ENCODE data around the gene TNIK.
"Not testable (repeated sequence)": the region's sequence is repeated elsewhere in the genome, so short reads cannot be mapped to it uniquely, and the experiment has no call there.

TNIK gene

DNA sequence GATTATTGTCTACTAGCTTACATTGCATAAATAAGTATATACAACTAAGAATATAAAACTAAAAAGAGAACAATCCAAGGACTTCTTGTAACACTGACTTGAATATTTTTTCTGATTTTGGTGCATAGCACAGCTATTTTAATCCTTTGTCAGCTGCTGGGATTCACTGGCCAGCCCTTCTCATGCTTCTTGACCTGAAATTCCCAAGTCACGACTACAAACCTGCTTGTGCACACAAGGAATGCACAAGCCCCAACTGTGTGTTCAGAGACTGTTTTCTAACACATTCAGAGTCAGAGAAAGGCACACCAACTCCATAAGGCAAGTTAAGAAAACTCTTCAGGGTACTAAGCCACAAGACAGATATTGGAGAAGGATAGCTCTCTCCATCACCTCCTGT, 80.9 kb downstream of the TNIK start:
- in situ Hi-C loops (cut with HindIII; ENCODE audit: low pct_ligation_motif_present, low pct_unique_long_range_greater_than_20kb, low sequenced_read_pairs), result no loop called here
- peak; percentile 52 for DNase-seq

DNA sequence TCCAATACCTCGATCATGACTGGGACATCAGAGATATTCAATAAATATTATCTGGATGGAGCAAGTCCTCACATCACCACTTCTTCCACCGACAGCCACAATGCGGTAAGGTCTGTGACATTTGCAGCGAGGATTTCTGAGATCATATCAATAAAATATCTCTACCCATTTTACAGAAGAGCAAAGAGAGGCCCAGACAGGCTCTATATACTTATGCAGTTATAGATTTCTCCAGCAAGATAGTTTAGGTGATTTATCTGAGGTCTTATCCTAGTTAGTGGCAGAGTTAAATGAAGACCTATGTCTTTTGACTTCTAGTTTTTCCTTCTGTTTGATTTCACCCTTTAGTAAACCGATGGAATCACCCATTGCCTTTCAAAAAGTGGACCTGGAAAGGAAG, 81.6 kb downstream of the TNIK start:
- in situ Hi-C loops (cut with HindIII; ENCODE audit: low pct_ligation_motif_present, low pct_unique_long_range_greater_than_20kb, low sequenced_read_pairs), result no loop called here
- no peak for DNase-seq

DNA sequence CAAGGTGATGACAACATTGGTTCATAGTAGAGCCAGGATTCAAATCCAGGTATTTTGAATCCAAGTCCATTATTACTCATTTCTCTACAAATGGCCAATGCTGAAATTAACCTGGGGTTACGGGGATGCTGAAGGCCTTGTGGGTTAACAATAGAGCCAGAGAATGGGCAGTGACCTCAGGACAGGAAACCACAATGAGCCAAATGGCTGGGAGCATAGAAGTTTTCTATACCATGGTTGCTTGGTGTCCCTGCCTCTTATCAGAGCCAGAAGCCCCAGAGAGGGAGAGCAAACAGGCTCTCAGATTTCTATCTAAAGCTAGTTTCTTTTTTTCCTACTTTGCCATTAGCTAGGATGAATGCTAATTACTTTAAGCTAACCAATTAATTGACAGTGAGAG, 82.3 kb downstream of the TNIK start:
- in situ Hi-C loops (cut with HindIII; ENCODE audit: low pct_ligation_motif_present, low pct_unique_long_range_greater_than_20kb, low sequenced_read_pairs), result no loop called here
- DNase-seq, result no peak

DNA sequence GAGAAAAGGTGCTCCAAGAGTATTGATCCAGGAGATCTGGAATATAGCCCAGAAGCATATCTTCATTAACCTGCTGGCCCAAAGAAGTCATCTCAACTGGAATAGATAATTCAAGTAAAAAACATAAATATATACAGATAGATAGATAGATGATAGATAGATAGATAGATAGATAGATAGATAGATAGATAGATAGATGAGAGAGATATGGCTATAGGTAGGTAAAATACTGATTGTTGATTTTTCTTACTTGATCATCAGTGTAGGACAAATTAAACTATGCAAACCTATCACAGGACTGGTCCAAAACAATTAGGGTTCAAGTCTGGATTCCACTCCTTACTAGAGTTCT, 83.6 kb downstream of the TNIK start:
- no peak for DNase-seq
- in situ Hi-C loops (cut with HindIII; ENCODE audit: low pct_ligation_motif_present, low pct_unique_long_range_greater_than_20kb, low sequenced_read_pairs), result no loop called here

DNA sequence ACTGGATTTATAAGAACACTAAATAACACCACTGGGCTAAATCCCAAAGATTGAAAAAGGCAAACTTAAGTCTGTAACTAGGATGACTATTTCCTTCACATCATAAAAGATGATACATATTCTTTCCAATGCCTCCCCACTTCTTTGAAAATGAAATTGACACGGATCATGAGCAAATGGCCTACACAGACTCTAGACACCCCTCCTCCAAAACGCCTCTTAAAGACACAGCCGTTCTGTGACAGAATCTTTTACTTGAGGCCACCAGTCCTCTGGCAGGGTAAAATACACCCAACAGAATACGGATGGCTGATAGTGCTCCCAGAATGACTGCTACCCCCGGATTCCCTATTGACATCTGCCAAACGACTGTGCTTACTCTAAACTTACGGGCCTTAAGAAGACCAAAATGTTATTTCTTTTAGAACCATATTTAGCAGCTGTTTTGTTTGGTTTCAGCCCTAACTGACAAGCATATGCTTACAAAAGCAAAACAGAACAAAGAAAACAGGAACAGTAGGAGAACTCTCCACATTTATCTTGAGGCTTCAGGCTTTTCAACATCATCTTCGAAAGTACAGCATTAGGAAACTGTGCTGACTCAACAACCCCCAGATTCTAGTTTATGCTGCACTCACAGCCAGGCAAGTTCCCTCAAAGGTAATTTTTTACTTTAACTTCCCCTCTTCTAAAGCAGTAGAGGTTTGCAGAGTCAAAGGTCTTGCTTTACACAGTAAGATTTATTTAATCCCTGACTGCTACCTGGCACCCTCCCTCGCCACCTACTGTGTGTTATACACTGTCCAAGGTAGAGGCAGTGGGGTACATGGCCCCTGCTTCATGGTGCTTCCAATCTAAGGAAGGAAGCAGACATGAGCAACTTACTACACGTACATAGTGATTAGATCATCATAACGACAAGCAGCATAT, 84.3 kb downstream of the TNIK start:
- no peak for DNase-seq
- in situ Hi-C loops (cut with HindIII; ENCODE audit: low pct_ligation_motif_present, low pct_unique_long_range_greater_than_20kb, low sequenced_read_pairs), result no loop called here

GRCh38 chr3:171374661-171375285, 85.4 kb downstream of the TNIK start:
- DNase-seq, result no peak
- in situ Hi-C loops (cut with HindIII; ENCODE audit: low pct_ligation_motif_present, low pct_unique_long_range_greater_than_20kb, low sequenced_read_pairs), result no loop called here

GRCh38 chr3:171374260-171374659, 85.9 kb downstream of the TNIK start:
- DNase-seq, result no peak
- in situ Hi-C loops (cut with HindIII; ENCODE audit: low pct_ligation_motif_present, low pct_unique_long_range_greater_than_20kb, low sequenced_read_pairs), result no loop called here

GRCh38 chr3:171373711-171374110, 86.5 kb downstream of the TNIK start:
- no peak for DNase-seq

GRCh38 chr3:171372694-171373093, 87.5 kb downstream of the TNIK start:
- in situ Hi-C loops (cut with HindIII; ENCODE audit: low pct_ligation_motif_present, low pct_unique_long_range_greater_than_20kb, low sequenced_read_pairs), result no loop called here
- no peak for DNase-seq

More at GRCh38 chr3:171373711-171374110, 86.5 kb downstream of the TNIK start:
- in situ Hi-C loops (cut with HindIII; ENCODE audit: low pct_ligation_motif_present, low pct_unique_long_range_greater_than_20kb, low sequenced_read_pairs), result no loop called here

- in situ Hi-C loops (cut with HindIII; ENCODE audit: low pct_ligation_motif_present, low pct_unique_long_range_greater_than_20kb, low sequenced_read_pairs), result no loop called here
- no peak for DNase-seq
Measured at GRCh38 chr3:171371354-171371753, 88.9 kb downstream of the TNIK start.

DNA sequence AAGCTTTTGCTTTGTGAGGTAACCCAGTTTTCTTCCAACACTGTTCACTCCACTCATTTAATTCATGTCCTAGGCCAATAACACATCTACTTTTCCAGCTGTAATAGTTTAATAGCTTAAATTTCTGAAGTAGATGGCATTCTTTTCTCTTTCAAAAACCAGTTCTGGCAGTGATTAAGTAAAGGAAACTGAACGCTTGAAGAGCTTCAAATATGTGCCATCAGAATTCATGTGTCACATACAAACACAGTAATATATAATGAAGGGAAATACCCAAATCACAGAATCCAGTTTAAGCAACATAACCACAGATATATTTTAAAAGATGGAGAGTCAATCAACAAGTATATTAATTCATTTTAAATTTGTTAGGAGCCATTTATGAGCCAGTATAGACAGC, 91.0 kb downstream of the TNIK start:
- no peak for DNase-seq
- in situ Hi-C loops (cut with HindIII; ENCODE audit: low pct_ligation_motif_present, low pct_unique_long_range_greater_than_20kb, low sequenced_read_pairs), result no loop called here

GRCh38 chr3:171366738-171367137, 93.5 kb downstream of the TNIK start:
- DNase-seq; in situ Hi-C loops (cut with HindIII; ENCODE audit: low pct_ligation_motif_present, low pct_unique_long_range_greater_than_20kb, low sequenced_read_pairs): not testable (repeated sequence)

- in situ Hi-C loops (cut with HindIII; ENCODE audit: low pct_ligation_motif_present, low pct_unique_long_range_greater_than_20kb, low sequenced_read_pairs), result no loop called here
- DNase-seq, result no peak
Measured at GRCh38 chr3:171366043-171366442, 94.2 kb downstream of the TNIK start.

DNA sequence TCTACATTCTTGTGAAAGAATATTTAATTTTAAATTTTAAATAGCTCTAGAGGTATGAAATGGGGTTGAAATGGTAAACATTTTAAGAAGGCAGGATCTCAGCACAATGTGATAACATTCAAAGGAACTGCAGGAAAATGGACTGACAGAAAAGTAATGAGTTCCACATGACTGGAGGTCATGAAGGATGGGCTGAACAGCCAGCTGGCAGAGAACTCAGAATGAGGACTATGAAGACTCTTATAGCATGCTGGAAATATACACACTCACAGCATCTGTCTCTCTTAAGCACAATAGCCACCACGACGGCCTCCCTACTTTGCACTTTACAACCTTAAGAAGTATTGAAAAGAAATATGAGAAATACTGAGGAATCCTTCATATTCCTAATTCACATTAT, 94.7 kb downstream of the TNIK start:
- in situ Hi-C loops (cut with HindIII; ENCODE audit: low pct_ligation_motif_present, low pct_unique_long_range_greater_than_20kb, low sequenced_read_pairs), result no loop called here
- DNase-seq, result no peak

DNA sequence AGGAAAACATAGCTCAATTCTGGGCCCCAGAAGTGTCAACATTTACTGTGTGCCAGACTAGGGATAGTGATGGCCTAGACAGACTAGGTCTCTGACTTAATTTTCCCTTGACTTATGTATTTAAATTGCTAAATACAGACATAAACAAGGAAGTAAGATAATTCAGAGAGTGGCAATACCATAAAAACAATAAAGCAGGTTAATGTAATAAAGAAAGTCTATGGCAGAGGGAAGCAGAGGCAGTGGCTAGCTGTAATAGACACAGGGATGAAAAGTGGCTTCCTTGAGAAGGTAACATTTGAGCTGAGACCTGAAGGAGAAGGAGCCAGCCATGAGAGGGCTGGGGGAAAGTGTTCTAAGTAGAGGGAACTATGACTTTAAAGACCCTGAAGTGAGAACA, 95.7 kb downstream of the TNIK start:
- DNase-seq, result no peak
- in situ Hi-C loops (cut with HindIII; ENCODE audit: low pct_ligation_motif_present, low pct_unique_long_range_greater_than_20kb, low sequenced_read_pairs), result no loop called here

DNA sequence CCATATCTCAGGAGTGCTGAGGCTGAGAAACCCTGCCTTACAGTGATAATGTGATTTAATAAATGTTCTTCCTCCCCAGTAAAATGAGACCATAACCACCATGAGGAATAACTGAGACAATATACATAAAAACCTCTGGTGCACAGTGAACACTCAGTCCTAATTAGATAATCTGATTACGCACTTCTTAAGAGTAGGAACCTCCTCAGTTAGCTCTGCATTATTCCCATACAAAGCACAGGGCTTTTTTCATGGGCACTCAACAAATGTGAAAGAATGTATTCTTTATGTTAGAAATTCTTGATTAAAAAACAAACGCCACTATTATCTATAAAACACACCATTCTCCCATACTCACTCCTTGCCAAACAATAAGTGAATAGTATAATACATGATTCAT, 97.0 kb downstream of the TNIK start:
- in situ Hi-C loops (cut with HindIII; ENCODE audit: low pct_ligation_motif_present, low pct_unique_long_range_greater_than_20kb, low sequenced_read_pairs), result no loop called here
- no peak for DNase-seq

- DNase-seq, result no peak
- in situ Hi-C loops (cut with HindIII; ENCODE audit: low pct_ligation_motif_present, low pct_unique_long_range_greater_than_20kb, low sequenced_read_pairs), result no loop called here
Measured at GRCh38 chr3:171362575-171362974, 97.6 kb downstream of the TNIK start.

DNA sequence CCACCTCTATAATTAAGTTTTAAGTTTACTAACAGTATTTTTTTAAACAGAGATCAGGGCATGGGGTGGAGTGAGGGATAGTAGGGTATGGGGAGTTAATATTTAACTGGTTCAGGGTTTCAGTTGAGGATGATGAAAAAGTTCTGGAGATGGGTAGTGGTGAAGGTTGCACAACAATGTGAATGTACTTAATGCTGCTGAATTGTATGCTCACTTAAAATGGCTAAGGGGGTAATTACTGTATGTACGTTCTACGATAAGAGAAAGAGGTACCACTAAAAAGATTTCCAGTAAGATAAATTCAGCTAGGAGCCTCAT, 101.4 kb downstream of the TNIK start:
- no peak for DNase-seq
- in situ Hi-C loops (cut with HindIII; ENCODE audit: low pct_ligation_motif_present, low pct_unique_long_range_greater_than_20kb, low sequenced_read_pairs), result no loop called here

DNA sequence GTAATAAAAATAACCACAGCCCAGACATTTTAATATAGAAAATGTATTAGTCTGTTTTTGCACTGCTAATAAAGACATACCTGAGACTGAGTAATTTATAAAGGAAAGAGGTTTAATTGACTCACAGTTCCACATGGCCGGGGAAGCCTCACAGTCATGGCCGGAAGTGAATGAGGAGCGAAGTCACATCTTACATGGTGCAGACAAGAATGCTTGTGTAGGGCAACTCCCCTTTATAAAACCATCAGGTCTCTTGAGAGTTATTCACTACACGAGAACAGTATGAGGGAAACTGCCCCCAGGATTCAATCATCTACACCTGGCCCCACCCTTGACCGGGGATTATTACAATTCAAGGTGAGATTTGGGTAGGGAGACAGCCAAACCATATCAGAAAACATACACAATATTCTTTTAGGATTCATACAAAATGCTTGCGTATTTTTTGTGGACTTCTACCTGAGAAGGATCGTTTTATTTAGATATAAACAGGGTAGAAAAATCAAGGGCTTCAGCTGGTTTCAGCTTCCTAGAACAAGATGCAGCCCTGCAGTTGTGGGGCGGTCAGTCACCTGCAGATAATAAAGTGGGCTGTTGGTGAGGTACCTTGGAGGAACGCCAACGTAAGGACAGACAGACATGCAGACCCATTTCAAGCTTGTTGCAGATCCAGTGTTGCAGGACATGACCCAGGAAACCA, 101.9 kb downstream of the TNIK start:
- DNase-seq, result peak; percentile 47
- in situ Hi-C loops (cut with HindIII; ENCODE audit: low pct_ligation_motif_present, low pct_unique_long_range_greater_than_20kb, low sequenced_read_pairs), result no loop called here

DNA sequence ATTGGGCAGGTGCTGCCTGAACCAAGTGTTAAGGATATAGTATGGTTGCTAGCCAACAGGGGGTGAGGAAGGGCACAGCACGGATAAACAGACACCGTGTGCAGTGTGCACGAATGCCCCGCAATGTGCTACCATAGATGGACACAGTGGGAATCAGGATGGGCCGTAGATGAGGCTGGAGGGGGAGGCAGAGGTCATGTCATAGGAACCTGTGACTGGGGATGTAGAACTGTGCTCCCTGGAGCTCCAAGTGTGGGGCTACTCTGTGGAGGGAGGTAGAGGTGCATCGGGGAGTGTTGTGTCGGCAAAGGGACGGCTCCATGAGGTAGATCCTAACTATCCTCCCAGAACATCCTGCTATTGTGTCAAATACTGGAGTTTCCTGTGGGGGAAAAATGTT, 102.5 kb downstream of the TNIK start:
- DNase-seq, result no peak
- in situ Hi-C loops (cut with HindIII; ENCODE audit: low pct_ligation_motif_present, low pct_unique_long_range_greater_than_20kb, low sequenced_read_pairs), result no loop called here

Measured in ACHN (cell line).